ENCODE results near the gene NAALADL2. TPM values are rescaled to one million over a fixed set of nuclear protein-coding genes. Genes with fewer than 3 reads are reported as not detected.

Gene NAALADL2
- total and polyA plus RNA-seq, 2 of the 13 experiments (the other 11 are each of a cell fraction or from before 2014, with no cell fraction given): 0.08 TPM; not detected in 1

- Histone ChIP-seq H3K36me3 (replicated peaks in 1 of 2; ENCODE audit: control insufficient read depth in 1 of 2, insufficient read depth in 2 of 2, low read length in 2 of 2) (no peaks in the 10 kb centered on the region), H3K4me1 (ENCODE audit: insufficient read depth, low read length) (no peaks in the 10 kb centered on the region), H2AFZ (ENCODE audit: low read length) (no peak overlapping the region), H3K9me3 (ENCODE audit: low read length) (peaks cover 12% of the 10 kb centered on the region; the same call in 1 of the 2 replicates), H3K27ac (ENCODE audit: extremely low read length, insufficient read depth, low read length) (no peak overlapping the region), H3K4me2 (ENCODE audit: low read depth, low read length) (no peak overlapping the region), H4K20me1 (ENCODE audit: insufficient read depth, low read length) (no peaks in the 10 kb centered on the region), H3K9ac (ENCODE audit: insufficient read depth, low read depth, low read length) (no peak overlapping the region), H3K27me3 (ENCODE audit: control insufficient read depth in 1 of 2, insufficient read depth in 2 of 2, low read length in 2 of 2) (no peaks in the 10 kb centered on the region), H3K4me3 (replicated peaks in 1 of 3; ENCODE audit: insufficient read depth in 1 of 3, low read depth in 2 of 3, low read length in 3 of 3) (no peak overlapping the region), H3K79me2 (ENCODE audit: insufficient read depth, low read length) (no peaks in the 10 kb centered on the region)
- no peak for TF ChIP-seq ISX (CRISPR knock-in tag; conservative IDR thresholded peaks at IDR 0.05)
- TF ChIP-seq, protein P1, sequence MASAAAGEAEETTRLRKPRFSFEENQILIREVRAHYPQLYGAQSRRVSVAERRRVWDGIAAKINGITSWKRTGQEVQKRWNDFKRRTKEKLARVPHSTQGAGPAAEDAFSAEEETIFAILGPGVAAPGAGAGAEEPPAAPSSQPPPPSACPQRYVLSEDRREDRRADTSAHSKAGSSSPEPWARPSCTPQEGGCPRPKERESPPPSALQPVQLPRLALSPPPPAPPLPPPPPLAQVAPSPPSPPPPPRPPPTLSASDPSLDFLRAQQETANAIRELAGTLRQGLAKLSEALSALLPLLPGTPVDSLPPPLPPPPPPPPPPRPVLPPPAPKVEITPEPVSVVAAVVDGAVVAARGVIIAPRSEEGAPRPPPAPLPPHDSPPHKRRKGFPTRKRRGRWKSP (CRISPR knock-in tag; IDR thresholded peaks at IDR 0.05): no peak
- TF ChIP-seq PCBP2 (optimal IDR thresholded peaks at IDR 0.05; ENCODE audit: low read depth, low read length, poor library complexity, severe bottlenecking): no peak
- TF ChIP-seq, protein P2, sequence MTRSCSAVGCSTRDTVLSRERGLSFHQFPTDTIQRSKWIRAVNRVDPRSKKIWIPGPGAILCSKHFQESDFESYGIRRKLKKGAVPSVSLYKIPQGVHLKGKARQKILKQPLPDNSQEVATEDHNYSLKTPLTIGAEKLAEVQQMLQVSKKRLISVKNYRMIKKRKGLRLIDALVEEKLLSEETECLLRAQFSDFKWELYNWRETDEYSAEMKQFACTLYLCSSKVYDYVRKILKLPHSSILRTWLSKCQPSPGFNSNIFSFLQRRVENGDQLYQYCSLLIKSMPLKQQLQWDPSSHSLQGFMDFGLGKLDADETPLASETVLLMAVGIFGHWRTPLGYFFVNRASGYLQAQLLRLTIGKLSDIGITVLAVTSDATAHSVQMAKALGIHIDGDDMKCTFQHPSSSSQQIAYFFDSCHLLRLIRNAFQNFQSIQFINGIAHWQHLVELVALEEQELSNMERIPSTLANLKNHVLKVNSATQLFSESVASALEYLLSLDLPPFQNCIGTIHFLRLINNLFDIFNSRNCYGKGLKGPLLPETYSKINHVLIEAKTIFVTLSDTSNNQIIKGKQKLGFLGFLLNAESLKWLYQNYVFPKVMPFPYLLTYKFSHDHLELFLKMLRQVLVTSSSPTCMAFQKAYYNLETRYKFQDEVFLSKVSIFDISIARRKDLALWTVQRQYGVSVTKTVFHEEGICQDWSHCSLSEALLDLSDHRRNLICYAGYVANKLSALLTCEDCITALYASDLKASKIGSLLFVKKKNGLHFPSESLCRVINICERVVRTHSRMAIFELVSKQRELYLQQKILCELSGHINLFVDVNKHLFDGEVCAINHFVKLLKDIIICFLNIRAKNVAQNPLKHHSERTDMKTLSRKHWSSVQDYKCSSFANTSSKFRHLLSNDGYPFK (CRISPR knock-in tag; IDR thresholded peaks at IDR 0.05; ENCODE audit: borderline replicate concordance): no peak
- TF ChIP-seq BCL6 (CRISPR knock-in tag; IDR thresholded peaks at IDR 0.05): no peak
- ChIA-PET CTCF (ENCODE audit: low intra/inter-chr PET ratio, low total read pairs) (no interaction called here), POLR2A (no interaction called here)
- BruUV-seq (replicated peaks): no TSS peak
- WGBS (ENCODE audit: low lambda C conversion rate): 55% methylated on average over 12 of the region's 12 CpGs
- ATAC-seq (no peak), DNase-seq (ENCODE audit: low spot score) (no peak), FAIRE-seq (no peak)
- in situ Hi-C loops (cut with HindIII; ENCODE audit: extremely low pct_ligation_motif_present, low pct_unique_long_range_greater_than_20kb): no loop called here
- intact Hi-C loops (cut with micrococcal nuclease; ENCODE audit: unreplicated experiment): no loop called here
Measured at GRCh38 chr3:175620532-175620931, 761.4 kb downstream of the NAALADL2 start.
